Astrocyte (in vitro differentiated cells and primary cell): ENCODE data around the gene RANBP2. TPM values are rescaled to one million over a fixed set of nuclear protein-coding genes. Genes with fewer than 3 reads are reported as not detected.

Experiments
- DNase-seq: peaks from one replicate; pipeline ENCODE4 v3.0.0-alpha.2; 2010; ENCODE audit warnings: low read depth
- FAIRE-seq: peaks from 2 replicates; lab custom pipeline; 2011; peaks lifted over from hg19 to GRCh38; lab: Jason Lieb, UNC
- H2AFZ ChIP-seq: 2 replicates; pipeline ENCODE4 v1.6.0; 2012; ENCODE audit warnings: low read depth, low read length, inconsistent platforms
- H3K27ac ChIP-seq: 2 replicates; pipeline ENCODE4 v1.5.1; 2011; ENCODE audit warnings: low read depth, low read length, inconsistent platforms
- H3K27me3 ChIP-seq: 2 replicates; pipeline ENCODE4 v1.6.0; 2011; ENCODE audit warnings: low read length, inconsistent platforms; ENCODE audit not compliant: insufficient read depth
- H3K36me3 ChIP-seq: 2 replicates; pipeline ENCODE4 v1.5.1; 2011; ENCODE audit warnings: low read length, inconsistent platforms; ENCODE audit not compliant: insufficient read depth
- H3K4me1 ChIP-seq: 2 replicates; pipeline ENCODE4 v1.5.1; 2011; ENCODE audit warnings: low read length, inconsistent platforms; ENCODE audit not compliant: insufficient read depth
- H3K4me2 ChIP-seq: 2 replicates; pipeline ENCODE4 v1.6.0; 2012; ENCODE audit warnings: low read length, inconsistent platforms
- H3K4me3 ChIP-seq: 2 replicates; pipeline ENCODE4 v1.5.1; 2011; ENCODE audit warnings: low read depth, mild to moderate bottlenecking, low read length, inconsistent platforms; ENCODE audit not compliant: insufficient read depth
- H3K79me2 ChIP-seq: 2 replicates; pipeline ENCODE4 v1.6.0; 2012; ENCODE audit warnings: mild to moderate bottlenecking, low read length, inconsistent platforms; ENCODE audit not compliant: insufficient read depth
- H3K9ac ChIP-seq: 2 replicates; pipeline ENCODE4 v1.6.0; 2012; ENCODE audit warnings: mild to moderate bottlenecking, low read length, inconsistent platforms
- H3K9me3 ChIP-seq: 2 replicates; pipeline ENCODE4 v1.5.1; 2012; ENCODE audit warnings: low read depth, mild to moderate bottlenecking, low read length, inconsistent platforms; ENCODE audit not compliant: insufficient read depth
- H4K20me1 ChIP-seq: 2 replicates; pipeline ENCODE4 v1.6.0; 2012; ENCODE audit warnings: low read length, inconsistent platforms; ENCODE audit not compliant: insufficient read depth
- H3K27ac Mint-ChIP-seq: one replicate; pipeline ENCODE4 v1.8.0; 2021; ENCODE audit warnings: mild to moderate bottlenecking, mixed read lengths; ENCODE audit not compliant: unreplicated experiment
- H3K27me3 Mint-ChIP-seq: one replicate; pipeline ENCODE4 v1.8.0; 2021; ENCODE audit warnings: low read depth, mixed read lengths; ENCODE audit not compliant: unreplicated experiment
- H3K36me3 Mint-ChIP-seq: one replicate; pipeline ENCODE4 v1.8.0; 2021; ENCODE audit warnings: low read depth, mixed read lengths; ENCODE audit not compliant: unreplicated experiment
- H3K4me1 Mint-ChIP-seq: one replicate; pipeline ENCODE4 v1.8.0; 2021; ENCODE audit warnings: low read depth, mixed read lengths; ENCODE audit not compliant: unreplicated experiment
- H3K4me3 Mint-ChIP-seq: one replicate; pipeline ENCODE4 v1.8.0; 2021; ENCODE audit warnings: mild to moderate bottlenecking, moderate library complexity, mixed read lengths; ENCODE audit not compliant: unreplicated experiment
- H3K9me3 Mint-ChIP-seq: one replicate; pipeline ENCODE4 v1.8.0; 2021; ENCODE audit warnings: mild to moderate bottlenecking, mixed read lengths; ENCODE audit not compliant: unreplicated experiment
- EZH2 ChIP-seq: IDR thresholded peaks from 2 replicates; pipeline ENCODE4 v1.6.1; 2012; ENCODE audit warnings: mild to moderate bottlenecking, low read length, inconsistent platforms; ENCODE audit not compliant: insufficient read depth
- total RNA-seq: library from RNA; stranded (reverse); gene quantifications from 2 replicates; pipeline ENCODE4 v1.2.1, GENCODE V29; 2021
- TF ChIP-seq, protein P1 (sequence below): IDR thresholded peaks from 2 replicates; pipeline ENCODE4 v1.5.1; 2011; ENCODE audit warnings: low read depth, mild to moderate bottlenecking, inconsistent platforms, low read length, moderate library complexity; ENCODE audit not compliant: insufficient read depth

Gene RANBP2
- total RNA-seq, 1 donor from 2014 or later, result 75.4 TPM

DNA sequence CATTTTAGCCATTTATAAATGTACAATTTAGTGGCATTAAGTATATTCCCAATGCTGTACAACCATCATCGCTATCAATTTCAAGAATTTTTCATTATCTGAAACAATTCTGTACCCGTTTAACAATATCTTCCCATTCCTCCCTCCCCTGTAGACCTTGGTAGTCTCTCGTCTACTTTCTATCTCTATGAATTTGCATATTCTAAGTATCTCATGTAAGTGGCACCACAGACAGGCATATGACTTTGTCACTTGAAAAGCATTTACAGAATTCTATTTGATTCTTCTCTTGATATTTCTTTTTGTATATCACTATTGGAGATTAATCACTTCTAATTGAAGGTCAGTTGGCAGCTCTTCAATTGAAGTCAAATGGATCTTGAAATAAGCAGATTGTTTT is 115.3 kb downstream of the RANBP2 start:
- Mint-ChIP-seq H3K4me3 (no peak overlapping the region), H3K27me3 (no peaks in the 10 kb centered on the region), H3K4me1 (no peaks in the 10 kb centered on the region), H3K9me3 (peaks cover 8% of the 10 kb centered on the region), H3K36me3 (peaks cover 5% of the 10 kb centered on the region), H3K27ac (no peak overlapping the region)
- H3K4me2 ChIP-seq, result no peak overlapping the region
- no peaks in the 10 kb centered on the region for H3K36me3 ChIP-seq
- TF ChIP-seq, protein P1, sequence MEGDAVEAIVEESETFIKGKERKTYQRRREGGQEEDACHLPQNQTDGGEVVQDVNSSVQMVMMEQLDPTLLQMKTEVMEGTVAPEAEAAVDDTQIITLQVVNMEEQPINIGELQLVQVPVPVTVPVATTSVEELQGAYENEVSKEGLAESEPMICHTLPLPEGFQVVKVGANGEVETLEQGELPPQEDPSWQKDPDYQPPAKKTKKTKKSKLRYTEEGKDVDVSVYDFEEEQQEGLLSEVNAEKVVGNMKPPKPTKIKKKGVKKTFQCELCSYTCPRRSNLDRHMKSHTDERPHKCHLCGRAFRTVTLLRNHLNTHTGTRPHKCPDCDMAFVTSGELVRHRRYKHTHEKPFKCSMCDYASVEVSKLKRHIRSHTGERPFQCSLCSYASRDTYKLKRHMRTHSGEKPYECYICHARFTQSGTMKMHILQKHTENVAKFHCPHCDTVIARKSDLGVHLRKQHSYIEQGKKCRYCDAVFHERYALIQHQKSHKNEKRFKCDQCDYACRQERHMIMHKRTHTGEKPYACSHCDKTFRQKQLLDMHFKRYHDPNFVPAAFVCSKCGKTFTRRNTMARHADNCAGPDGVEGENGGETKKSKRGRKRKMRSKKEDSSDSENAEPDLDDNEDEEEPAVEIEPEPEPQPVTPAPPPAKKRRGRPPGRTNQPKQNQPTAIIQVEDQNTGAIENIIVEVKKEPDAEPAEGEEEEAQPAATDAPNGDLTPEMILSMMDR, result no peak
- TF ChIP-seq EZH2, result no peak
- FAIRE-seq (no peak), DNase-seq (no peak)
- H4K20me1 ChIP-seq, result no peaks in the 10 kb centered on the region
- no peak overlapping the region for H2AFZ ChIP-seq
- no peak overlapping the region for H3K27ac ChIP-seq
- no peak overlapping the region for H3K4me3 ChIP-seq
- H3K9ac ChIP-seq, result no peak overlapping the region
- H3K27me3 ChIP-seq, result no peaks in the 10 kb centered on the region
- no peaks in the 10 kb centered on the region for H3K9me3 ChIP-seq
- H3K4me1 ChIP-seq, result no peaks in the 10 kb centered on the region
- H3K79me2 ChIP-seq, result no peaks in the 10 kb centered on the region

DNA sequence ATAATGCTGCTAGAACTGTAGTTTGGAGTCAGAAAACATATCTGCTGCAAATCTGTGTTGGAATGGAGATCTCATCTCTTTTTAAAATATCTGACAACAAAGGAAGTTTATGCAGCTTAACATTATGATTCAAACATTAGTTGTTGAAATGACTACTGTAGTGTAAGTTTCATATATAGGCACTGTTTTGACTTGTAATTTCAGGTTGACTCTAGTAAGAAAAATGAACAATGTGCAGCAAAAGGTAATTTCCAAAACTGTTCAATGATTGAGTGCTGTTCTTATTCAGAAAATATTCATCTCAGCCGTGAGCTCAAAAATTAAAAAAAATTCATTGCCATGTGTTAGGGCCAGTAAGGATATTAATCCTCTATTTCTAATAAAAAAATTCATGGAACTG is 115.8 kb downstream of the RANBP2 start:
- Histone ChIP-seq H3K27ac (no peak overlapping the region), H3K4me3 (no peak overlapping the region), H4K20me1 (no peaks in the 10 kb centered on the region), H3K27me3 (no peaks in the 10 kb centered on the region), H3K79me2 (no peaks in the 10 kb centered on the region), H3K4me1 (no peaks in the 10 kb centered on the region), H3K9ac (no peak overlapping the region), H2AFZ (no peak overlapping the region), H3K4me2 (no peak overlapping the region), H3K9me3 (no peaks in the 10 kb centered on the region), H3K36me3 (no peaks in the 10 kb centered on the region)
- no peak for FAIRE-seq
- Mint-ChIP-seq H3K27me3 (no peaks in the 10 kb centered on the region), H3K4me1 (no peaks in the 10 kb centered on the region), H3K9me3 (peaks cover 8% of the 10 kb centered on the region), H3K4me3 (no peak overlapping the region), H3K36me3 (peaks cover 5% of the 10 kb centered on the region), H3K27ac (no peak overlapping the region)
- TF ChIP-seq EZH2, result no peak
- TF ChIP-seq, protein P1, result no peak
- no peak for DNase-seq

Other genes with a start within 250 kb of the RANBP2 start
- gene LIMS1, start 185.0 kb upstream of the RANBP2 start, total RNA-seq, result 202 and 205 TPM in 2 replicates
- 5.2 and 6.1 TPM in 2 replicates for gene CCDC138, start 67.3 kb downstream of the RANBP2 start, total RNA-seq